Activated naive CD4-positive, alpha-beta T cell treated with anti-CD3 and anti-CD28 coated beads, Interleukin-2, amount 50 U/mL, for 24 hours (primary cell): ENCODE results near the gene BTBD6.

ENCODE experiments used
- H3K27ac Mint-ChIP-seq: one replicate; pipeline ENCODE4 v1.8.0; 2021; ENCODE audit warnings: mild to moderate bottlenecking, mixed read lengths
- H3K27me3 Mint-ChIP-seq: one replicate; pipeline ENCODE4 v1.8.0; 2021; ENCODE audit warnings: mixed read lengths
- H3K36me3 Mint-ChIP-seq: one replicate; pipeline ENCODE4 v1.8.0; 2021; ENCODE audit warnings: mixed read lengths
- H3K4me1 Mint-ChIP-seq: one replicate; pipeline ENCODE4 v1.8.0; 2021; ENCODE audit warnings: mixed read lengths
- H3K4me3 Mint-ChIP-seq: one replicate; pipeline ENCODE4 v1.8.0; 2021; ENCODE audit warnings: mild to moderate bottlenecking, mixed read lengths
- H3K9me3 Mint-ChIP-seq: one replicate; pipeline ENCODE4 v1.8.0; 2021; ENCODE audit warnings: mixed read lengths

Gene BTBD6

GRCh38 chr14:105247715-105248367, 492 bp upstream of the BTBD6 start:
- H3K27ac Mint-ChIP-seq: peak overlapping the region; percentile 65
- H3K9me3 Mint-ChIP-seq: no peaks in the 10 kb centered on the region
- peaks cover 42% of the 10 kb centered on the region for H3K4me1 Mint-ChIP-seq
- H3K27me3 Mint-ChIP-seq: no peaks in the 10 kb centered on the region
- peak overlapping the region; percentile 83 for H3K4me3 Mint-ChIP-seq
- H3K36me3 Mint-ChIP-seq: no peaks in the 10 kb centered on the region

GRCh38 chr14:105249182-105250007, 1.1 kb downstream of the BTBD6 start:
- H3K27me3 Mint-ChIP-seq: no peaks in the 10 kb centered on the region
- H3K27ac Mint-ChIP-seq: peak overlapping the region; percentile 59
- peaks cover 39% of the 10 kb centered on the region for H3K4me1 Mint-ChIP-seq
- peak overlapping the region; percentile 79 for H3K4me3 Mint-ChIP-seq
- no peaks in the 10 kb centered on the region for H3K9me3 Mint-ChIP-seq
- H3K36me3 Mint-ChIP-seq: no peaks in the 10 kb centered on the region

GRCh38 chr14:105250008-105250366, 1.7 kb downstream of the BTBD6 start:
- Mint-ChIP-seq H3K4me1 (peaks cover 35% of the 10 kb centered on the region), H3K27ac (no peak overlapping the region), H3K36me3 (no peaks in the 10 kb centered on the region)

GRCh38 chr14:105250986-105251385, 2.7 kb downstream of the BTBD6 start:
- no peaks in the 10 kb centered on the region for H3K9me3 Mint-ChIP-seq
- H3K36me3 Mint-ChIP-seq: no peaks in the 10 kb centered on the region
- peaks cover 27% of the 10 kb centered on the region for H3K4me1 Mint-ChIP-seq
- H3K27me3 Mint-ChIP-seq: no peaks in the 10 kb centered on the region
- H3K4me3 Mint-ChIP-seq: peak overlapping the region; percentile 19
- no peak overlapping the region for H3K27ac Mint-ChIP-seq

More at GRCh38 chr14:105250008-105250366, 1.7 kb downstream of the BTBD6 start:
- Mint-ChIP-seq H3K4me3 (no peak overlapping the region), H3K27me3 (no peaks in the 10 kb centered on the region), H3K9me3 (no peaks in the 10 kb centered on the region)

GRCh38 chr14:105251920-105252319, 3.6 kb downstream of the BTBD6 start:
- no peaks in the 10 kb centered on the region for H3K9me3 Mint-ChIP-seq
- peaks cover 20% of the 10 kb centered on the region for H3K4me1 Mint-ChIP-seq
- H3K4me3 Mint-ChIP-seq: no peak overlapping the region
- H3K36me3 Mint-ChIP-seq: no peaks in the 10 kb centered on the region
- no peaks in the 10 kb centered on the region for H3K27me3 Mint-ChIP-seq
- no peak overlapping the region for H3K27ac Mint-ChIP-seq

GRCh38 chr14:105252552-105253328, 4.4 kb downstream of the BTBD6 start:
- Mint-ChIP-seq H3K27ac (no peak overlapping the region), H3K27me3 (no peaks in the 10 kb centered on the region), H3K4me3 (no peak overlapping the region), H3K9me3 (no peaks in the 10 kb centered on the region), H3K36me3 (no peaks in the 10 kb centered on the region), H3K4me1 (peaks cover 22% of the 10 kb centered on the region)

GRCh38 chr14:105253329-105253682, 5.0 kb downstream of the BTBD6 start:
- Mint-ChIP-seq H3K4me1 (peaks cover 25% of the 10 kb centered on the region), H3K36me3 (no peaks in the 10 kb centered on the region), H3K4me3 (no peak overlapping the region), H3K9me3 (no peaks in the 10 kb centered on the region), H3K27me3 (no peaks in the 10 kb centered on the region), H3K27ac (no peak overlapping the region)

- H3K27me3 Mint-ChIP-seq: no peaks in the 10 kb centered on the region
- no peak overlapping the region for H3K27ac Mint-ChIP-seq
- H3K4me1 Mint-ChIP-seq: peaks cover 19% of the 10 kb centered on the region
- no peaks in the 10 kb centered on the region for H3K36me3 Mint-ChIP-seq
- H3K9me3 Mint-ChIP-seq: no peaks in the 10 kb centered on the region
- H3K4me3 Mint-ChIP-seq: no peak overlapping the region
Observed at GRCh38 chr14:105255021-105255507, 6.7 kb downstream of the BTBD6 start.

- Mint-ChIP-seq H3K27ac (no peak overlapping the region), H3K4me1 (peaks cover 11% of the 10 kb centered on the region), H3K27me3 (no peaks in the 10 kb centered on the region)
Observed at GRCh38 chr14:105256292-105256960, 8.1 kb downstream of the BTBD6 start.

GRCh38 chr14:105257464-105257863, 9.1 kb downstream of the BTBD6 start:
- Mint-ChIP-seq H3K4me1 (peaks cover 11% of the 10 kb centered on the region), H3K9me3 (no peaks in the 10 kb centered on the region), H3K27ac (no peak overlapping the region), H3K27me3 (no peaks in the 10 kb centered on the region), H3K4me3 (no peak overlapping the region), H3K36me3 (no peaks in the 10 kb centered on the region)

More at GRCh38 chr14:105256292-105256960, 8.1 kb downstream of the BTBD6 start:
- no peaks in the 10 kb centered on the region for H3K36me3 Mint-ChIP-seq
- no peaks in the 10 kb centered on the region for H3K9me3 Mint-ChIP-seq
- no peak overlapping the region for H3K4me3 Mint-ChIP-seq

- no peaks in the 10 kb centered on the region for H3K9me3 Mint-ChIP-seq
- H3K27ac Mint-ChIP-seq: no peak overlapping the region
- no peak overlapping the region for H3K4me3 Mint-ChIP-seq
- peaks cover 11% of the 10 kb centered on the region for H3K4me1 Mint-ChIP-seq
- peaks cover under 1% of the 10 kb centered on the region for H3K36me3 Mint-ChIP-seq
- H3K27me3 Mint-ChIP-seq: no peaks in the 10 kb centered on the region
Observed at GRCh38 chr14:105258846-105259245, 10.5 kb downstream of the BTBD6 start.

GRCh38 chr14:105260959-105261358, 12.6 kb downstream of the BTBD6 start:
- H3K27ac Mint-ChIP-seq: no peak overlapping the region
- no peaks in the 10 kb centered on the region for H3K9me3 Mint-ChIP-seq
- H3K4me3 Mint-ChIP-seq: no peak overlapping the region
- H3K36me3 Mint-ChIP-seq: peaks cover 4% of the 10 kb centered on the region
- H3K27me3 Mint-ChIP-seq: no peaks in the 10 kb centered on the region
- peaks cover 11% of the 10 kb centered on the region for H3K4me1 Mint-ChIP-seq

GRCh38 chr14:105261781-105262180, 13.4 kb downstream of the BTBD6 start:
- Mint-ChIP-seq H3K27ac (no peak overlapping the region), H3K27me3 (no peaks in the 10 kb centered on the region), H3K36me3 (peaks cover 4% of the 10 kb centered on the region), H3K4me1 (peaks cover 11% of the 10 kb centered on the region), H3K9me3 (no peaks in the 10 kb centered on the region), H3K4me3 (no peak overlapping the region)

- no peak overlapping the region for H3K27ac Mint-ChIP-seq
- H3K9me3 Mint-ChIP-seq: no peaks in the 10 kb centered on the region
- H3K4me1 Mint-ChIP-seq: peaks cover 5% of the 10 kb centered on the region
- H3K27me3 Mint-ChIP-seq: no peaks in the 10 kb centered on the region
- no peak overlapping the region for H3K4me3 Mint-ChIP-seq
- peaks cover 7% of the 10 kb centered on the region for H3K36me3 Mint-ChIP-seq
Observed at GRCh38 chr14:105267820-105268548, 19.7 kb downstream of the BTBD6 start.
